Loucy (cell line): ENCODE data around the gene FBLL1.

Source experiments
- CTCF ChIP-seq: fragments of 200-600 bp; sonication (generic); conservative IDR thresholded peaks from 2 replicates; pipeline ENCODE4 v1.5.1; 2014; ENCODE audit warnings: mild to moderate bottlenecking, antibody characterized with exemption, low read length
- EZH2phosphoT487 ChIP-seq: fragments of 200-600 bp; IDR thresholded peaks from 2 replicates; pipeline ENCODE4 v1.6.1; 2018; ENCODE audit warnings: antibody characterized with exemption, mild to moderate bottlenecking, moderate library complexity, borderline replicate concordance

- TF ChIP-seq CTCF (no peak), EZH2phosphoT487 (no peak)
These were observed 15.2 kb upstream of the FBLL1 start for GRCh38 chr5:168513861-168514428.
